GM18499 (cell line): ENCODE data around the gene VPS18.

Experiments
- ATAC-seq: cut with Tn5 transposase; IDR thresholded peaks from one replicate; pipeline ENCODE4 v1.9.1; 2021; ENCODE audit warnings: moderate number of reproducible peaks; ENCODE audit not compliant: insufficient read depth, unreplicated experiment

VPS18 gene

GRCh38 chr15:40894681-40895448 is 615 bp downstream of the VPS18 start:
- no peak for ATAC-seq

GRCh38 chr15:40899536-40900207 is 5.4 kb downstream of the VPS18 start:
- ATAC-seq = no peak

- ATAC-seq = no peak
These were observed 6.2 kb downstream of the VPS18 start for GRCh38 chr15:40900256-40901052.

GRCh38 chr15:40901053-40901443 is 6.8 kb downstream of the VPS18 start:
- ATAC-seq = no peak

- no peak for ATAC-seq
These were observed 8.6 kb downstream of the VPS18 start for GRCh38 chr15:40902605-40903561.

GRCh38 chr15:40904552-40905201 is 10.4 kb downstream of the VPS18 start:
- no peak for ATAC-seq

GRCh38 chr15:40906091-40906990 is 12.1 kb downstream of the VPS18 start:
- no peak for ATAC-seq

- no peak for ATAC-seq
These were observed 12.9 kb downstream of the VPS18 start for GRCh38 chr15:40906991-40907802.

GRCh38 chr15:40908095-40908494 is 13.8 kb downstream of the VPS18 start:
- no peak for ATAC-seq

- ATAC-seq = no peak
These were observed 15.7 kb downstream of the VPS18 start for GRCh38 chr15:40909662-40910630.

GRCh38 chr15:40911141-40911540 is 16.9 kb downstream of the VPS18 start:
- ATAC-seq = no peak

GRCh38 chr15:40911693-40912092 is 17.4 kb downstream of the VPS18 start:
- ATAC-seq = no peak

- ATAC-seq = no peak
These were observed 18.2 kb downstream of the VPS18 start for GRCh38 chr15:40912478-40912877.

- ATAC-seq = no peak
These were observed 19.8 kb downstream of the VPS18 start for GRCh38 chr15:40914013-40914412.

GRCh38 chr15:40914486-40914885 is 20.2 kb downstream of the VPS18 start:
- no peak for ATAC-seq

GRCh38 chr15:40915116-40915661 is 20.9 kb downstream of the VPS18 start:
- no peak for ATAC-seq
